Suprapubic skin (tissue), 4 donors: ENCODE data around the gene PKLR. TPM values are rescaled to one million over a fixed set of nuclear protein-coding genes. Genes with fewer than 3 reads are reported as not detected.
A peak's percentile ranks its signal among the peaks of the same experiment; 100 is the strongest.

ENCODE experiments used
- DNase-seq, 2 donors: peaks; one replicate each; pipeline ENCODE4 v3.0.0-alpha.2; 2019; ENCODE audit warnings: low spot score in 2 of 2
- H3K27ac ChIP-seq: fragments of 200-600 bp; sonication (generic); one replicate; pipeline ENCODE4 v1.5.1; 2019
- H3K27me3 ChIP-seq: fragments of 200-600 bp; sonication (generic); one replicate; pipeline ENCODE4 v1.5.1; 2019
- H3K36me3 ChIP-seq: fragments of 200-600 bp; sonication (generic); one replicate; pipeline ENCODE4 v1.5.1; 2019
- H3K4me1 ChIP-seq: fragments of 200-600 bp; sonication (generic); one replicate; pipeline ENCODE4 v1.5.1; 2019
- H3K4me3 ChIP-seq: fragments of 200-600 bp; sonication (generic); one replicate; pipeline ENCODE4 v1.5.1; 2019; ENCODE audit warnings: mild to moderate bottlenecking
- H3K9me3 ChIP-seq: fragments of 200-600 bp; sonication (generic); one replicate; pipeline ENCODE4 v1.5.1; 2019
- CTCF ChIP-seq, 2 donors: fragments of 200-600 bp in 1 of 2; fragments of 450-650 bp in 1 of 2; sonication (generic) in 1 of 2; IDR thresholded peaks; one replicate each; pipeline ENCODE4 v1.5.1; 2016 to 2019; ENCODE audit warnings: antibody characterized with exemption in 2 of 2, mild to moderate bottlenecking in 1 of 2, moderate library complexity in 1 of 2
- EP300 ChIP-seq: sonication (generic); formaldehyde crosslinking; IDR thresholded peaks from one replicate; pipeline ENCODE4 v1.6.1; 2017; ENCODE audit warnings: antibody characterized with exemption
- POLR2A ChIP-seq, 2 donors: fragments of 450-650 bp; IDR thresholded peaks; one replicate each; pipeline ENCODE4 v1.6.1; 2017; ENCODE audit warnings: antibody characterized with exemption in 2 of 2, mild to moderate bottlenecking in 2 of 2, moderate library complexity in 2 of 2
- POLR2AphosphoS5 ChIP-seq, 3 donors: sonication (generic); formaldehyde crosslinking; IDR thresholded peaks; one replicate each; pipeline ENCODE4 v1.6.1; 2017; ENCODE audit warnings: antibody characterized with exemption in 3 of 3
- WGBS: methylation state at CpG from one replicate; pipeline ENCODE4 v1.1.5; 2018; 5-methylcytosine and 5-hydroxymethylcytosine counted together
- total RNA-seq, 4 donors: library from RNA; depleted of rRNA; stranded (reverse); fragments of >200 nt; gene quantifications; one replicate each; pipeline ENCODE4 v1.1.0, GENCODE V29; 2016

The PKLR gene
- total RNA-seq, 4 donors from 2014 or later, result 0.24 to 2.5 (median 2.1) TPM

GRCh38 chr1:155277070-155277901, 24.0 kb downstream of the PKLR start, which contains the start of gene HCN3:
HCN3 (plus strand) TSS chr1:155277463; CDS start chr1:155277591, 128 bp downstream.
- Histone ChIP-seq H3K27me3 (no peaks in the 10 kb centered on the region), H3K27ac (peak within 1 kb of the TSS; percentile 63), H3K9me3 (no peaks in the 10 kb centered on the region), H3K4me3 (peak within 1 kb of the TSS; percentile 81), H3K4me1 (peaks cover 35% of the 10 kb centered on the region), H3K36me3 (no peaks in the 10 kb centered on the region)
- peak; percentile 98 to 99 for DNase-seq
- 1% methylated on average over 43 of the region's 68 CpGs for WGBS
- TF ChIP-seq CTCF (IDR thresholded peaks at IDR 0.05) (peak in 1 of 2 donors; percentile 83), EP300 (no peak), POLR2AphosphoS5 (IDR thresholded peaks at IDR 0.05) (no peak), POLR2A (IDR thresholded peaks at IDR 0.05) (no peak)

GRCh38 chr1:155273343-155274245, 27.6 kb downstream of the PKLR start, which contains the start of gene CLK2:
CLK2 (minus strand) TSS chr1:155273504; CDS start chr1:155270977, 2,527 bp downstream.
- Histone ChIP-seq H3K27ac (peak within 1 kb of the TSS; percentile 98), H3K36me3 (peaks cover 26% of the 10 kb centered on the region), H3K4me3 (peak within 1 kb of the TSS; percentile 97), H3K4me1 (peaks cover 47% of the 10 kb centered on the region), H3K9me3 (no peaks in the 10 kb centered on the region), H3K27me3 (no peaks in the 10 kb centered on the region)
- peak; percentile 96 to 97 for DNase-seq
- 35% methylated on average over 27 of the region's 61 CpGs for WGBS
- peak; percentile 77 to 86 (median 85) for TF ChIP-seq POLR2AphosphoS5 (IDR thresholded peaks at IDR 0.05)
- no peak for TF ChIP-seq CTCF (IDR thresholded peaks at IDR 0.05)
- peak in 1 of 2 donors; percentile 80 for TF ChIP-seq POLR2A (IDR thresholded peaks at IDR 0.05)
- no peak for TF ChIP-seq EP300

- Histone ChIP-seq H3K27ac (peak overlapping the region; percentile 98), H3K4me1 (peaks cover 38% of the 10 kb centered on the region), H3K27me3 (no peaks in the 10 kb centered on the region), H3K9me3 (no peaks in the 10 kb centered on the region), H3K4me3 (peak overlapping the region; percentile 97), H3K36me3 (peaks cover 35% of the 10 kb centered on the region)
- no peak for DNase-seq
- TF ChIP-seq POLR2A (IDR thresholded peaks at IDR 0.05), result no peak
- TF ChIP-seq CTCF (IDR thresholded peaks at IDR 0.05), result no peak
- TF ChIP-seq EP300, result no peak
- TF ChIP-seq POLR2AphosphoS5 (IDR thresholded peaks at IDR 0.05), result no peak
- WGBS, result 4% methylated on average over 36 of the region's 44 CpGs
These were observed 28.5 kb downstream of the PKLR start for GRCh38 chr1:155272466-155273342.

- Histone ChIP-seq H3K36me3 (peaks cover 68% of the 10 kb centered on the region), H3K27ac (no peak overlapping the region), H3K27me3 (no peaks in the 10 kb centered on the region), H3K9me3 (no peaks in the 10 kb centered on the region), H3K4me3 (no peak overlapping the region), H3K4me1 (peaks cover 29% of the 10 kb centered on the region)
- WGBS, result 94% methylated on average over 19 of the region's 21 CpGs
- TF ChIP-seq POLR2AphosphoS5 (IDR thresholded peaks at IDR 0.05) (no peak), EP300 (no peak), POLR2A (IDR thresholded peaks at IDR 0.05) (no peak), CTCF (IDR thresholded peaks at IDR 0.05) (no peak)
- no peak for DNase-seq
These were observed 31.9 kb downstream of the PKLR start for GRCh38 chr1:155269381-155269780.
